Skeletal muscle tissue (tissue), 4 donors: ENCODE data around the gene CATSPER1. TPM values are rescaled to one million over a fixed set of nuclear protein-coding genes. Genes with fewer than 3 reads are reported as not detected.

Experiments
- H3K27ac ChIP-seq: one replicate; pipeline ENCODE4 v1.7.0; 2013; ENCODE audit warnings: mild to moderate bottlenecking, low read depth, low read length, inconsistent platforms
- H3K27me3 ChIP-seq, 3 donors: one replicate each; pipeline ENCODE4 v1.7.0; 2013; ENCODE audit warnings: low read length in 3 of 3; ENCODE audit not compliant: control insufficient read depth in 3 of 3, insufficient read depth in 3 of 3
- H3K36me3 ChIP-seq, 3 donors: one replicate each; pipeline ENCODE4 v1.7.0; 2013; ENCODE audit warnings: low read length in 3 of 3; ENCODE audit not compliant: control insufficient read depth in 3 of 3, insufficient read depth in 3 of 3
- H3K4me1 ChIP-seq, 3 donors: one replicate each; pipeline ENCODE4 v1.7.0; 2013; ENCODE audit warnings: low read length in 3 of 3, mild to moderate bottlenecking in 3 of 3; ENCODE audit not compliant: control insufficient read depth in 3 of 3, insufficient read depth in 3 of 3
- H3K4me3 ChIP-seq, 3 donors: one replicate each; pipeline ENCODE4 v1.7.0; 2013; ENCODE audit warnings: low read length in 3 of 3
- H3K9ac ChIP-seq, 3 donors: one replicate each; pipeline ENCODE4 v1.7.0; 2013; ENCODE audit warnings: low read length in 3 of 3, mild to moderate bottlenecking in 3 of 3, moderate library complexity in 2 of 3, low read depth in 1 of 3
- H3K9me3 ChIP-seq, 3 donors: one replicate each; pipeline ENCODE4 v1.7.0; 2013; ENCODE audit warnings: low read length in 3 of 3; ENCODE audit not compliant: control insufficient read depth in 3 of 3
- total RNA-seq: library from RNA; depleted of rRNA; stranded (reverse); fragments of >200 nt; gene quantifications from one replicate; pipeline ENCODE4 v1.2.3, GENCODE V29; 2014
- donor health status: Osteomylitis.

Gene CATSPER1
- total RNA-seq, 1 donor from 2014 or later, result not detected

- H3K36me3 ChIP-seq, result peaks cover 27 to 31% (median 30%) of the 10 kb centered on the region in 3 donors
- H3K9ac ChIP-seq, result peak overlapping the region; percentile 92 to 97 (median 97)
- H3K9me3 ChIP-seq, result no peaks in the 10 kb centered on the region
- H3K27ac ChIP-seq, result peak overlapping the region; percentile 66
- peaks cover 19 to 32% (median 25%) of the 10 kb centered on the region in 3 donors for H3K4me1 ChIP-seq
- H3K4me3 ChIP-seq, result peak overlapping the region; percentile 96 to 99 (median 98)
- H3K27me3 ChIP-seq, result peaks cover 5 to 21% (median 14%) of the 10 kb centered on the region in 3 donors
Measured at GRCh38 chr11:66052664-66052982, 26.3 kb upstream of the CATSPER1 start.

GRCh38 chr11:66051766-66052663 is 25.7 kb upstream of the CATSPER1 start, which contains the start of gene SF3B2:
SF3B2 (plus strand) TSS chr11:66052364; CDS start chr11:66052385, 21 bp downstream.
- Histone ChIP-seq H3K4me3 (peak within 1 kb of the TSS; percentile 96 to 99 (median 98)), H3K9ac (peak within 1 kb of the TSS; percentile 92 to 97 (median 97)), H3K36me3 (peaks cover 23 to 26% (median 25%) of the 10 kb centered on the region in 3 donors), H3K9me3 (no peaks in the 10 kb centered on the region), H3K27me3 (peaks cover 10 to 27% (median 19%) of the 10 kb centered on the region in 3 donors), H3K4me1 (peaks cover 21 to 35% (median 30%) of the 10 kb centered on the region in 3 donors), H3K27ac (peak within 1 kb of the TSS; percentile 84)

- H3K9ac ChIP-seq, result peak overlapping the region; percentile 52 to 97 (median 87)
- peak overlapping the region; percentile 84 for H3K27ac ChIP-seq
- no peaks in the 10 kb centered on the region for H3K9me3 ChIP-seq
- H3K4me3 ChIP-seq, result peak overlapping the region; percentile 96 to 99 (median 98)
- peaks cover 10 to 29% (median 21%) of the 10 kb centered on the region in 3 donors for H3K27me3 ChIP-seq
- H3K4me1 ChIP-seq, result peaks cover 21 to 35% (median 30%) of the 10 kb centered on the region in 3 donors
- peaks cover 16 to 19% (median 19%) of the 10 kb centered on the region in 3 donors for H3K36me3 ChIP-seq
Measured at GRCh38 chr11:66051371-66051765, 25.1 kb upstream of the CATSPER1 start.

GRCh38 chr11:66050581-66051231 is 24.4 kb upstream of the CATSPER1 start:
- peak overlapping the region in 1 of 3 donors; percentile 10 for H3K9ac ChIP-seq
- H3K27ac ChIP-seq, result peak overlapping the region; percentile 84
- no peaks in the 10 kb centered on the region for H3K9me3 ChIP-seq
- peaks cover 10 to 29% (median 21%) of the 10 kb centered on the region in 3 donors for H3K27me3 ChIP-seq
- H3K36me3 ChIP-seq, result peaks cover 12 to 14% (median 13%) of the 10 kb centered on the region in 3 donors
- H3K4me3 ChIP-seq, result peak overlapping the region in 1 of 3 donors; percentile 99
- H3K4me1 ChIP-seq, result peaks cover 21 to 35% (median 30%) of the 10 kb centered on the region in 3 donors

- Histone ChIP-seq H3K4me1 (peaks cover 30 to 44% (median 32%) of the 10 kb centered on the region in 3 donors), H3K36me3 (peaks cover 0 to 2% (median 0%) of the 10 kb centered on the region in 3 donors), H3K4me3 (peak within 1 kb of the TSS in 1 of 3 donors; percentile 22), H3K9ac (peak within 1 kb of the TSS in 1 of 3 donors; percentile 40), H3K27ac (no peak within 1 kb of the TSS), H3K9me3 (no peaks in the 10 kb centered on the region), H3K27me3 (peaks cover 10 to 29% (median 21%) of the 10 kb centered on the region in 3 donors)
Measured at GRCh38 chr11:66048547-66049323, 22.5 kb upstream of the CATSPER1 start, which contains the start of gene GAL3ST3. GAL3ST3 (minus strand) TSS chr11:66049161; CDS start chr11:66045415, 3,746 bp downstream.

- peaks cover 10 to 29% (median 21%) of the 10 kb centered on the region in 3 donors for H3K27me3 ChIP-seq
- H3K9me3 ChIP-seq, result no peaks in the 10 kb centered on the region
- no peak overlapping the region for H3K27ac ChIP-seq
- H3K36me3 ChIP-seq, result no peaks in the 10 kb centered on the region
- peak overlapping the region in 1 of 3 donors; percentile 40 for H3K9ac ChIP-seq
- H3K4me3 ChIP-seq, result peak overlapping the region in 1 of 3 donors; percentile 22
- H3K4me1 ChIP-seq, result peaks cover 21 to 35% (median 24%) of the 10 kb centered on the region in 3 donors
Measured at GRCh38 chr11:66047541-66048365, 21.5 kb upstream of the CATSPER1 start.

GRCh38 chr11:66046901-66047300 is 20.6 kb upstream of the CATSPER1 start:
- H3K9ac ChIP-seq, result no peak overlapping the region
- peaks cover 21 to 28% (median 22%) of the 10 kb centered on the region in 3 donors for H3K4me1 ChIP-seq
- H3K36me3 ChIP-seq, result no peaks in the 10 kb centered on the region
- H3K9me3 ChIP-seq, result no peaks in the 10 kb centered on the region
- peaks cover 10 to 29% (median 21%) of the 10 kb centered on the region in 3 donors for H3K27me3 ChIP-seq
- H3K4me3 ChIP-seq, result no peak overlapping the region
- no peak overlapping the region for H3K27ac ChIP-seq

- H3K9me3 ChIP-seq, result no peaks in the 10 kb centered on the region
- H3K9ac ChIP-seq, result peak overlapping the region in 1 of 3 donors; percentile 47
- H3K27me3 ChIP-seq, result peaks cover 10 to 29% (median 21%) of the 10 kb centered on the region in 3 donors
- peak overlapping the region in 1 of 3 donors; percentile 52 for H3K4me3 ChIP-seq
- no peak overlapping the region for H3K27ac ChIP-seq
- H3K4me1 ChIP-seq, result peaks cover 15 to 16% (median 15%) of the 10 kb centered on the region in 3 donors
- no peaks in the 10 kb centered on the region for H3K36me3 ChIP-seq
Measured at GRCh38 chr11:66045177-66045639, 18.9 kb upstream of the CATSPER1 start.
